ENCODE results near the gene GPR158.

GPR158 gene

DNA sequence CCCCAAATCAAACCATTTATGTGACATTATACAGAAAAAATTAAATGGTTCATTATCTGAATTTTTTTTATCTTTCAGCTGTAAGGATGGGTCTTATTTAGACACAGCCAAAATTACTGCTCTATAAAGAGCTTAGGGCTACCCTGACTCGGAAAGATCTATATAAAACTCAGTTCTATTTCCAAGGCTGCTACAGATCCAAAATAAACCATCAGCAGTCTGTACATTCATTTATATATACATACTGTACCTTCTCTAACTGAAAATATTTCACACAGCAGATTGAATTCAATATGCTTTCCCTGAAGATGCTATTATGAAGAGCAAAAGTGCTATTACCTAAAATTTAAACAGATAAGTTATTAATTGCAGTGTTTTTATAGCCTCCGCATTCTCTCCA is 471.6 kb downstream of the GPR158 start:
- no peaks in the 10 kb centered on the region for H3K27me3 Mint-ChIP-seq
- H3K4me1 Mint-ChIP-seq = peaks cover 6% of the 10 kb centered on the region
- ATAC-seq = no peak
- H3K27ac Mint-ChIP-seq = no peak overlapping the region
- H3K4me3 Mint-ChIP-seq = no peak overlapping the region
- H3K9me3 Mint-ChIP-seq = no peaks in the 10 kb centered on the region
- no peaks in the 10 kb centered on the region for H3K36me3 Mint-ChIP-seq

DNA sequence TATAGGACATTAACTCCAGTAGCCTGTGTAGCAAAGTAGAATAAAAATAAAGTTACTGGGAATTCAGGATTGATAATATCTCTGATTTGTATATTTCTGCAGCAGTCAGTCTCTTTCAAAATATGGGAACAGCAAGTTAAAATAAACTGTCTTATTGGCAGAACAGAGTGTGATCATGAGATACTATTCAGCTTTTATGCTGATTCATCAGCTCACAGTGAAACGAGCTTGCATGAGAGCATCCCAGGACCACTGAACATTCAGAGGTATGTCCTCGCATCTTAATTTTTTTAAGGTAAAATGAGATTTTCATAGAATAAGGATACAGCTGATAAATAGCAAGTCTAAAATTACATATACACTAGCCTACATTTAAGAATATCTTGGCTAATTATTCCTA is 476.7 kb downstream of the GPR158 start:
- no peaks in the 10 kb centered on the region for H3K36me3 Mint-ChIP-seq
- H3K27me3 Mint-ChIP-seq = no peaks in the 10 kb centered on the region
- H3K27ac Mint-ChIP-seq = no peak overlapping the region
- H3K9me3 Mint-ChIP-seq = no peaks in the 10 kb centered on the region
- H3K4me3 Mint-ChIP-seq = no peak overlapping the region
- H3K4me1 Mint-ChIP-seq = peaks cover 6% of the 10 kb centered on the region
- no peak for ATAC-seq
